Panc1 (cell line): ENCODE results near the gene GOLGA8J. TPM values are rescaled to one million over a fixed set of nuclear protein-coding genes. Genes with fewer than 3 reads are reported as not detected.

Experiments used
- ATAC-seq: fragments of 200-7000 bp; cut with Tn5 transposase; 2 replicates; pipeline ENCODE4 v1.9.1; 2020; ENCODE audit warnings: mild to moderate bottlenecking, moderate library complexity
- BruUV-seq: library from RNA; stranded (reverse); fragments of 400-500 nt; replicated peaks from 2 replicates; lab custom pipeline; 2021; lab: Mats Ljungman, UMichigan
- CTCF ChIA-PET: fragments of 300-600 bp; sonication (Branson Sonifier 250); formaldehyde crosslinking; loops from one replicate; lab custom pipeline; 2022; ENCODE audit warnings: antibody characterized with exemption; lab: Charles Lee
- POLR2A ChIA-PET: fragments of 300-600 bp; sonication (Branson Sonifier 250); formaldehyde crosslinking; loops from one replicate; lab custom pipeline; 2022; ENCODE audit warnings: antibody characterized with exemption; lab: Charles Lee
- DNase-seq: peaks from one replicate; pipeline ENCODE4 v3.0.0-alpha.2; 2010; ENCODE audit warnings: low read depth, low spot score
- H3K27ac ChIP-seq: 2 replicates; pipeline ENCODE4 v1.5.1; 2011; ENCODE audit warnings: mild to moderate bottlenecking, low read length, inconsistent platforms
- H3K27me3 ChIP-seq: fragments of 200-500 bp; sonication (Bioruptor generic); 2 replicates; pipeline ENCODE4 v1.6.0; 2014; ENCODE audit warnings: low read length, inconsistent platforms; ENCODE audit not compliant: control insufficient read depth, insufficient read depth
- H3K36me3 ChIP-seq: fragments of 200-500 bp; sonication (Bioruptor generic); 2 replicates; pipeline ENCODE4 v1.5.1; 2014; ENCODE audit warnings: inconsistent platforms, mild to moderate bottlenecking, low read length, moderate library complexity; ENCODE audit not compliant: control insufficient read depth, insufficient read depth
- H3K4me1 ChIP-seq: 2 replicates; pipeline ENCODE4 v1.5.1; 2011; ENCODE audit warnings: inconsistent platforms, mild to moderate bottlenecking, low read length, moderate library complexity; ENCODE audit not compliant: control insufficient read depth, insufficient read depth
- H3K4me3 ChIP-seq, 2 experiments: 2 replicates each; pipeline ENCODE4 v1.5.1; 2011 to 2012; ENCODE audit warnings: low read depth in 2 of 2, low read length in 2 of 2, mild to moderate bottlenecking in 2 of 2, inconsistent platforms in 1 of 2, moderate library complexity in 1 of 2
- H3K9me3 ChIP-seq: fragments of 200-500 bp; sonication (Bioruptor generic); 2 replicates; pipeline ENCODE4 v1.5.1; 2014; ENCODE audit warnings: low read depth, mild to moderate bottlenecking, inconsistent platforms, low read length, moderate library complexity; ENCODE audit not compliant: control insufficient read depth, insufficient read depth
- CTCF ChIP-seq: fragments of 450-650 bp; IDR thresholded peaks from 2 replicates; pipeline ENCODE4 v1.5.1; 2017; ENCODE audit warnings: mild to moderate bottlenecking
- POLR2AphosphoS5 ChIP-seq: IDR thresholded peaks from 2 replicates; pipeline ENCODE4 v1.6.1; 2012; ENCODE audit warnings: mild to moderate bottlenecking, low read depth, low read length, moderate library complexity
- REST ChIP-seq, 2 experiments: IDR thresholded peaks; 2 replicates each; pipeline ENCODE4 v1.6.1; 2011 to 2012; ENCODE audit warnings: low read depth in 2 of 2, control low read depth in 1 of 2, low read length in 1 of 2, mild to moderate bottlenecking in 1 of 2, moderate library complexity in 1 of 2; ENCODE audit not compliant: insufficient read depth in 1 of 2
- SIN3A ChIP-seq: IDR thresholded peaks from 2 replicates; pipeline ENCODE4 v1.6.1; 2012; ENCODE audit warnings: low read depth, mild to moderate bottlenecking, low read length, moderate library complexity, borderline replicate concordance; ENCODE audit not compliant: insufficient read depth
- TCF7L2 ChIP-seq: IDR thresholded peaks from 2 replicates; pipeline ENCODE4 v1.6.1; 2011; ENCODE audit warnings: mild to moderate bottlenecking, low read depth, low read length, inconsistent platforms
- in situ Hi-C: cut with HindIII; loops from 2 replicates; pipeline ENCODE4 v1.10.0; 2016; ENCODE audit warnings: low sequenced_read_pairs, low pct_unique_long_range_greater_than_20kb
- intact Hi-C: fragments of 100-400 bp; cut with micrococcal nuclease; formaldehyde crosslinking; loops from one replicate; pipeline ENCODE4 v1.10.0; 2022; ENCODE audit not compliant: unreplicated experiment
- total RNA-seq: library from RNA; stranded (reverse); gene quantifications from one replicate; pipeline ENCODE4 v1.2.1, GENCODE V29; 2021; ENCODE audit not compliant: unreplicated experiment

GOLGA8J gene
- total RNA-seq, 1 experiment from 2014 or later = 0.44 TPM

- ChIA-PET CTCF (no interaction called here), POLR2A (no interaction called here)
- in situ Hi-C loops (no loop called here), intact Hi-C loops (no loop called here)
- Histone ChIP-seq H3K27me3 (no peaks in the 10 kb centered on the region), H3K4me3 (no peak overlapping the region), H3K27ac (no peak overlapping the region), H3K9me3 (no peaks in the 10 kb centered on the region), H3K36me3 (no peaks in the 10 kb centered on the region), H3K4me1 (no peaks in the 10 kb centered on the region; the same call in 1 of the 2 replicates)
- BruUV-seq = no TSS peak
- TF ChIP-seq CTCF = no peak
- no peak for TF ChIP-seq SIN3A
- TF ChIP-seq REST (IDR thresholded peaks at IDR 0.05; ENCODE audit: insufficient read depth in 1 of 2, low read depth in 2 of 2, low read length in 1 of 2) = no peak
- no peak for TF ChIP-seq POLR2AphosphoS5
- TF ChIP-seq TCF7L2 = no peak
- no peak for ATAC-seq
- no peak for DNase-seq
Observed at GRCh38 chr15:30038667-30039523, 43.9 kb upstream of the GOLGA8J start.

- Histone ChIP-seq H3K27ac (no peak overlapping the region), H3K4me1 (no peaks in the 10 kb centered on the region; the same call in 1 of the 2 replicates), H3K36me3 (no peaks in the 10 kb centered on the region), H3K9me3 (no peaks in the 10 kb centered on the region), H3K27me3 (peaks cover 3% of the 10 kb centered on the region; the same call in 1 of the 2 replicates), H3K4me3 (no peak overlapping the region)
- ChIA-PET POLR2A (no interaction called here), CTCF (no interaction called here)
- BruUV-seq = no TSS peak
- ATAC-seq (no peak), DNase-seq (no peak)
- TF ChIP-seq REST (IDR thresholded peaks at IDR 0.05; ENCODE audit: insufficient read depth in 1 of 2, low read depth in 2 of 2, low read length in 1 of 2) = no peak
- TF ChIP-seq TCF7L2 = no peak
- no peak for TF ChIP-seq POLR2AphosphoS5
- no peak for TF ChIP-seq SIN3A
- no peak for TF ChIP-seq CTCF
- intact Hi-C loops = no loop called here
- in situ Hi-C loops = no loop called here
Observed at GRCh38 chr15:30041868-30042267, 40.9 kb upstream of the GOLGA8J start.
